GM12878 (cell line): ENCODE measurements around the gene SMAD2. TPM values are rescaled to one million over a fixed set of nuclear protein-coding genes. Genes with fewer than 3 reads are reported as not detected.

Source experiments
- ATAC-seq: fragments of 200-7000 bp; cut with Tn5 transposase; 3 replicates; pipeline ENCODE4 v1.9.1; 2020; ENCODE audit warnings: mild to moderate bottlenecking, moderate library complexity
- BruUV-seq: library from RNA; stranded (reverse); fragments of 400-500 nt; replicated peaks from 2 replicates; lab custom pipeline; 2021; lab: Mats Ljungman, UMichigan
- CTCF ChIA-PET: fragments of 300-600 bp; sonication (Branson Sonifier 250); formaldehyde crosslinking; extraction: SDS; loops from one replicate; lab custom pipeline; 2021; ENCODE audit warnings: inconsistent platforms; lab: Yijun Ruan, JAX
- POLR2A ChIA-PET: fragments of 350-600 bp; formaldehyde crosslinking; extraction: SDS; loops from one replicate; lab custom pipeline; 2021; ENCODE audit warnings: inconsistent platforms; lab: Charles Lee
- RAD21 ChIA-PET: fragments of 300-600 bp; sonication (Branson Sonifier 250); formaldehyde crosslinking; loops from one replicate; lab custom pipeline; 2023; ENCODE audit warnings: antibody characterized with exemption; ENCODE audit not compliant: unreplicated experiment; lab: Charles Lee
- SMC1A ChIA-PET: fragments of 300-600 bp; sonication (Branson Sonifier 250); formaldehyde crosslinking; loops from one replicate; lab custom pipeline; 2023; ENCODE audit not compliant: unreplicated experiment, uncharacterized antibody; lab: Charles Lee
- DNase-seq: peaks from one replicate; pipeline ENCODE4 v3.0.0-alpha.2; 2011; ENCODE audit warnings: low read depth, low spot score
- FAIRE-seq: peaks from 3 replicates; lab custom pipeline; 2011; peaks lifted over from hg19 to GRCh38; lab: Jason Lieb, UNC
- H2AFZ ChIP-seq: 2 replicates; pipeline ENCODE4 v1.6.0; 2011; ENCODE audit warnings: low read depth, low read length, control low read depth; ENCODE audit not compliant: control insufficient read depth
- H3K27ac ChIP-seq: 2 replicates; pipeline ENCODE4 v1.5.1; 2011; ENCODE audit warnings: control low read depth; ENCODE audit not compliant: control insufficient read depth, insufficient read depth
- H3K27me3 ChIP-seq, 2 experiments: replicated peaks in 1 of 2; 2 replicates each; pipeline versions ENCODE4 v1.6.0 to v1.6.1; 2011; ENCODE audit warnings: low read length in 1 of 2; ENCODE audit not compliant: control insufficient read depth in 2 of 2, insufficient read depth in 2 of 2
- H3K36me3 ChIP-seq, 2 experiments: 2 replicates each; pipeline ENCODE4 v1.5.1; 2011; ENCODE audit warnings: low read length in 1 of 2; ENCODE audit not compliant: control insufficient read depth in 2 of 2, insufficient read depth in 2 of 2
- H3K4me1 ChIP-seq: 2 replicates; pipeline ENCODE4 v1.6.1; 2011; ENCODE audit warnings: mild to moderate bottlenecking, low read length, moderate library complexity, mixed read lengths; ENCODE audit not compliant: control insufficient read depth, insufficient read depth
- H3K4me2 ChIP-seq: 2 replicates; pipeline ENCODE4 v1.6.0; 2011; ENCODE audit warnings: control low read depth; ENCODE audit not compliant: control insufficient read depth, insufficient read depth
- H3K4me3 ChIP-seq: fragments of 200-600 bp; sonication (generic); 2 replicates; pipeline ENCODE4 v1.5.1; 2016
- H3K79me2 ChIP-seq: 2 replicates; pipeline ENCODE4 v1.6.0; 2011; ENCODE audit warnings: low read length; ENCODE audit not compliant: control insufficient read depth, insufficient read depth
- H3K9ac ChIP-seq: 2 replicates; pipeline ENCODE4 v1.8.0; 2011; ENCODE audit warnings: low read length, control low read depth, mixed read lengths; ENCODE audit not compliant: control insufficient read depth, insufficient read depth
- H3K9me3 ChIP-seq: replicated peaks from 3 replicates; pipeline ENCODE4 v1.5.1; 2011; ENCODE audit warnings: mild to moderate bottlenecking, low read length; ENCODE audit not compliant: control insufficient read depth, insufficient read depth
- H4K20me1 ChIP-seq: 2 replicates; pipeline ENCODE4 v1.6.0; 2011; ENCODE audit not compliant: control insufficient read depth, insufficient read depth
- BCL11A ChIP-seq: IDR thresholded peaks from 2 replicates; pipeline ENCODE4 v1.6.1; 2011; ENCODE audit warnings: low read depth, low read length
- CBFB ChIP-seq: IDR thresholded peaks from 2 replicates; pipeline ENCODE4 v1.6.1; 2016; ENCODE audit warnings: antibody characterized with exemption, low read depth
- CEBPB ChIP-seq, 2 experiments: fragments of 150-350 bp in 1 of 2; IDR thresholded peaks; 2 replicates each; pipeline ENCODE4 v1.6.1; 2012 to 2014; ENCODE audit warnings: low read depth in 2 of 2, low read length in 2 of 2, borderline replicate concordance in 1 of 2, inconsistent platforms in 1 of 2
- EED ChIP-seq: sonication (generic); IDR thresholded peaks from 2 replicates; pipeline ENCODE4 v1.6.1; 2016; ENCODE audit warnings: antibody characterized with exemption, low read depth
- FOS ChIP-seq: IDR thresholded peaks from 3 replicates; pipeline ENCODE4 v1.6.1; 2011; ENCODE audit warnings: borderline replicate concordance; ENCODE audit not compliant: insufficient read length; ENCODE audit errors: extremely low read depth
- HDGF ChIP-seq: fragments of 450-650 bp; IDR thresholded peaks from 2 replicates; pipeline ENCODE4 v1.6.1; 2016; ENCODE audit warnings: antibody characterized with exemption
- RCOR1 ChIP-seq: conservative IDR thresholded peaks from 2 replicates; pipeline ENCODE4 v1.6.1; 2012; ENCODE audit warnings: low read depth, low read length, improper control_type of control experiment
- ZNF687 ChIP-seq: fragments of 450-650 bp; IDR thresholded peaks from 2 replicates; pipeline ENCODE4 v1.6.1; 2017; ENCODE audit warnings: mild to moderate bottlenecking, moderate library complexity
- WGBS: methylation state at CpG from one replicate; pipeline ENCODE4 v1.1.6; 2016; ENCODE audit warnings: low lambda C conversion rate; ENCODE audit not compliant: insufficient replicate concordance, insufficient coverage; ENCODE audit errors: missing lambda C conversion rate; 5-methylcytosine and 5-hydroxymethylcytosine counted together
- in situ Hi-C: fragments of 300-500 bp; cut with MboI; formaldehyde crosslinking; loops from 9 replicates; pipeline ENCODE4 v1.14.3; 2018; ENCODE audit warnings: mixed read lengths
- intact Hi-C: fragments of 100-400 bp; cut with micrococcal nuclease; formaldehyde crosslinking; loops from one replicate; pipeline ENCODE4 v1.14.2; 2022; ENCODE audit not compliant: unreplicated experiment
- polyA plus RNA-seq, 11 experiments: library from polyadenylated mRNA; depleted of rRNA in 4 of 11; unstranded in 6 of 11; stranded (reverse) in 5 of 11; fragments of >200 nt; fragmentation: Nextera tagmentation in 4 of 11; fragmentation: Illumina TruSeq in 1 of 11; extraction: Ambion mirVana in 4 of 11; extraction: Trizol in 1 of 11; gene quantifications; 1 replicate in 1 of 11; 2 replicates in 10 of 11; pipeline versions ENCODE4 v1.2.1 to v1.2.3, GENCODE V29; 2011 to 2016; ENCODE audit warnings: inconsistent platforms in 2 of 11, missing spikeins in 2 of 11, low read depth in 1 of 11
- total RNA-seq, 4 experiments: library from RNA; depleted of rRNA in 3 of 4; stranded (reverse); fragments of >200 nt in 3 of 4; fragmentation: Illumina TruSeq in 1 of 4; extraction: Trizol in 1 of 4; gene quantifications; 2 replicates each; pipeline versions ENCODE4 v1.2.1 to v1.2.3, GENCODE V29; 2013 to 2021
- TF ChIP-seq, protein P1 (sequence below), 3 experiments: IDR thresholded peaks in 2 of 3; conservative IDR thresholded peaks in 1 of 3; 2 replicates each; pipeline ENCODE4 v1.5.1; 2011; ENCODE audit warnings: low read depth in 3 of 3, low read length in 3 of 3, mild to moderate bottlenecking in 3 of 3, control low read depth in 2 of 3, moderate library complexity in 2 of 3, inconsistent platforms in 1 of 3, mixed read lengths in 1 of 3; ENCODE audit not compliant: control insufficient read depth in 2 of 3, insufficient read depth in 1 of 3; ENCODE audit errors: extremely low read depth in 1 of 3

Gene SMAD2
- total and polyA plus RNA-seq, 10 of the 15 experiments (the other 5 are each of a cell fraction or from before 2014, with no cell fraction given): 28.8 to 111 (median 65.8) TPM

DNA sequence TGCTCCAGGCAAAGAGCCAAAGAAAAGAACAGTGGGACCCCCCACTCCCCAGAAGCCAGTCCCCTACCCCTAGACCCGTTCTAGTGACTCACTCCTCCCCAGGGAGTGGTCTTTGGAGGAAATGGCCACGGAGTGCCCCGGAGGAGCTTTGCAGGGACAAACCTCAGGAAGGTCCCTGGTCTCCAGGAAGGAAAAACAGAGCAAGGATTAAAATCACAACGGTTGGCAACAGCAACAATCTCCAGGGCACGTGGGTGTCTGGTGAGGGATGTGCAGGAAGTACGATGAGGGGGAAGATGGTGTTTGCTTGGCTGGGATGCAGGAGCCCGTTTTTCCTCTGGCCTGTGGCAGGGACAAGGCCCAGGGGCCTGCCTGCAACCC lies 135.0 kb downstream of the SMAD2 start:
- no peaks in the 10 kb centered on the region for H4K20me1 ChIP-seq
- no peaks in the 10 kb centered on the region for H3K36me3 ChIP-seq
- ChIA-PET CTCF (no interaction called here), SMC1A (no interaction called here), RAD21 (no interaction called here), POLR2A (no interaction called here)
- no peaks in the 10 kb centered on the region for H3K9me3 ChIP-seq
- intact Hi-C loops (no loop called here), in situ Hi-C loops (no loop called here)
- ATAC-seq (no peak), DNase-seq (no peak), FAIRE-seq (no peak)
- H3K4me3 ChIP-seq: no peak overlapping the region
- H3K4me2 ChIP-seq: no peak overlapping the region
- H3K4me1 ChIP-seq: no peaks in the 10 kb centered on the region
- BruUV-seq: no TSS peak
- no peak overlapping the region for H3K27ac ChIP-seq
- TF ChIP-seq BCL11A (no peak), ZNF687 (no peak), HDGF (no peak), EED (no peak), FOS (no peak), CBFB (no peak), RCOR1 (no peak), CEBPB (IDR thresholded peaks at IDR 0.05; ENCODE audit: borderline replicate concordance in 1 of 2, low read depth in 2 of 2, low read length in 2 of 2) (no peak)
- TF ChIP-seq, protein P1, sequence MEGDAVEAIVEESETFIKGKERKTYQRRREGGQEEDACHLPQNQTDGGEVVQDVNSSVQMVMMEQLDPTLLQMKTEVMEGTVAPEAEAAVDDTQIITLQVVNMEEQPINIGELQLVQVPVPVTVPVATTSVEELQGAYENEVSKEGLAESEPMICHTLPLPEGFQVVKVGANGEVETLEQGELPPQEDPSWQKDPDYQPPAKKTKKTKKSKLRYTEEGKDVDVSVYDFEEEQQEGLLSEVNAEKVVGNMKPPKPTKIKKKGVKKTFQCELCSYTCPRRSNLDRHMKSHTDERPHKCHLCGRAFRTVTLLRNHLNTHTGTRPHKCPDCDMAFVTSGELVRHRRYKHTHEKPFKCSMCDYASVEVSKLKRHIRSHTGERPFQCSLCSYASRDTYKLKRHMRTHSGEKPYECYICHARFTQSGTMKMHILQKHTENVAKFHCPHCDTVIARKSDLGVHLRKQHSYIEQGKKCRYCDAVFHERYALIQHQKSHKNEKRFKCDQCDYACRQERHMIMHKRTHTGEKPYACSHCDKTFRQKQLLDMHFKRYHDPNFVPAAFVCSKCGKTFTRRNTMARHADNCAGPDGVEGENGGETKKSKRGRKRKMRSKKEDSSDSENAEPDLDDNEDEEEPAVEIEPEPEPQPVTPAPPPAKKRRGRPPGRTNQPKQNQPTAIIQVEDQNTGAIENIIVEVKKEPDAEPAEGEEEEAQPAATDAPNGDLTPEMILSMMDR (IDR thresholded peaks at IDR 0.05 in 2 of 3, conservative IDR thresholded peaks at IDR 0.05 in 1 of 3; ENCODE audit: control insufficient read depth in 2 of 3, extremely low read depth in 1 of 3, insufficient read depth in 1 of 3, low read depth in 3 of 3, low read length in 3 of 3): no peak
- WGBS: 7% methylated on average over 7 of the region's 7 CpGs
- H3K27me3 ChIP-seq: no peaks in the 10 kb centered on the region; a peak in 1 of 4 replicates
- H2AFZ ChIP-seq: no peak overlapping the region
- H3K9ac ChIP-seq: no peak overlapping the region
- H3K79me2 ChIP-seq: no peaks in the 10 kb centered on the region
